ENCODE measurements around the gene ECT2L. TPM values are rescaled to one million over a fixed set of nuclear protein-coding genes. Genes with fewer than 3 reads are reported as not detected.

ECT2L gene
- polyA plus RNA-seq (2013, experiment 1 of 2): not detected
- polyA plus RNA-seq (2013, experiment 2 of 2): not detected

GRCh38 chr6:138795809-138796603 lies at the start of gene ECT2L:
Gene ECT2L (plus strand): TSS chr6:138796087. CDS start chr6:138813275, 17,188 bp downstream.
- Histone ChIP-seq H3K4me3 (ENCODE audit: low read length in 2 of 2) (peak within 1 kb of the TSS in 1 of 2 donors; percentile 71), H3K27ac (replicated peaks; ENCODE audit: low read length) (no peak within 1 kb of the TSS)
- no CpG with 5 or more reads among the region's 50 CpGs for WGBS, 2 donors (ENCODE audit: extremely low coverage in 2 of 2, insufficient read length in 2 of 2, insufficient replicate concordance in 1 of 2)

GRCh38 chr6:138752017-138752416 lies 43.9 kb upstream of the ECT2L start:
- Histone ChIP-seq H3K9ac (ENCODE audit: low read depth, low read length, poor library complexity) (no peak overlapping the region), H3K4ac (ENCODE audit: low read length) (no peak overlapping the region), H3K79me1 (ENCODE audit: low read depth, low read length) (no peaks in the 10 kb centered on the region), H3K4me2 (ENCODE audit: insufficient read depth, low read length, poor library complexity, severe bottlenecking) (no peak overlapping the region), H3K18ac (ENCODE audit: low read length) (no peak overlapping the region), H2AK5ac (ENCODE audit: low read depth, low read length) (no peak overlapping the region), H2BK12ac (ENCODE audit: low read length) (no peak overlapping the region), H3K4me1 (ENCODE audit: control insufficient read depth in 2 of 2, insufficient read depth in 1 of 2, low read depth in 1 of 2, low read length in 2 of 2) (no peaks in the 10 kb centered on the region), H3K27ac (replicated peaks; ENCODE audit: low read length) (no peak overlapping the region), H3K23ac (ENCODE audit: low read depth, low read length, poor library complexity) (no peak overlapping the region), H3K9me3 (replicated peaks in 1 of 2; ENCODE audit: control insufficient read depth in 2 of 2, insufficient read depth in 1 of 2, low read depth in 1 of 2, low read length in 2 of 2) (no peaks in the 10 kb centered on the region), H2BK5ac (ENCODE audit: low read length) (no peak overlapping the region), H3K14ac (ENCODE audit: low read length) (no peak overlapping the region), H3K4me3 (ENCODE audit: low read length in 2 of 2) (no peak overlapping the region), H4K8ac (ENCODE audit: low read depth, low read length) (no peak overlapping the region), H4K91ac (ENCODE audit: low read depth, low read length, poor library complexity) (no peak overlapping the region), H2BK15ac (ENCODE audit: low read length) (no peak overlapping the region), H3K27me3 (ENCODE audit: control insufficient read depth in 3 of 3, insufficient read depth in 3 of 3, low read depth in 1 of 3, low read length in 3 of 3) (no peaks in the 10 kb centered on the region), H3K36me3 (replicated peaks in 1 of 2; ENCODE audit: control insufficient read depth in 2 of 2, insufficient read depth in 2 of 2, low read length in 2 of 2) (no peaks in the 10 kb centered on the region), H2BK120ac (ENCODE audit: low read depth, low read length) (no peak overlapping the region), H2AFZ (ENCODE audit: low read length) (peak overlapping the region; percentile 28)
- WGBS, 2 donors (ENCODE audit: extremely low coverage in 2 of 2, insufficient read length in 2 of 2, insufficient replicate concordance in 1 of 2): no CpG with 5 or more reads among the region's 4 CpGs
- no peak for DNase-seq (ENCODE audit: low spot score)

More at GRCh38 chr6:138795809-138796603, at the start of gene ECT2L:
- Histone ChIP-seq H3K18ac (ENCODE audit: low read length) (peak within 1 kb of the TSS; percentile 90), H2BK5ac (ENCODE audit: low read length) (no peak within 1 kb of the TSS), H3K4ac (ENCODE audit: low read length) (no peak within 1 kb of the TSS), H3K4me2 (ENCODE audit: insufficient read depth, low read length, poor library complexity, severe bottlenecking) (peak within 1 kb of the TSS; percentile 72), H4K8ac (ENCODE audit: low read depth, low read length) (no peak within 1 kb of the TSS), H2AFZ (ENCODE audit: low read length) (no peak within 1 kb of the TSS), H3K79me1 (ENCODE audit: low read depth, low read length) (no peaks in the 10 kb centered on the region), H3K14ac (ENCODE audit: low read length) (no peak within 1 kb of the TSS), H2AK5ac (ENCODE audit: low read depth, low read length) (no peak within 1 kb of the TSS), H3K4me1 (ENCODE audit: control insufficient read depth in 2 of 2, insufficient read depth in 1 of 2, low read depth in 1 of 2, low read length in 2 of 2) (peaks cover 3 to 10% of the 10 kb centered on the region in 2 donors), H3K9ac (ENCODE audit: low read depth, low read length, poor library complexity) (no peak within 1 kb of the TSS), H2BK120ac (ENCODE audit: low read depth, low read length) (peak within 1 kb of the TSS; percentile 84), H3K36me3 (replicated peaks in 1 of 2; ENCODE audit: control insufficient read depth in 2 of 2, insufficient read depth in 2 of 2, low read length in 2 of 2) (no peaks in the 10 kb centered on the region), H2BK15ac (ENCODE audit: low read length) (peak within 1 kb of the TSS; percentile 52), H3K9me3 (replicated peaks in 1 of 2; ENCODE audit: control insufficient read depth in 2 of 2, insufficient read depth in 1 of 2, low read depth in 1 of 2, low read length in 2 of 2) (peaks cover 0 to 3% of the 10 kb centered on the region in 2 donors), H2BK12ac (ENCODE audit: low read length) (peak within 1 kb of the TSS; percentile 2), H4K91ac (ENCODE audit: low read depth, low read length, poor library complexity) (no peak within 1 kb of the TSS), H3K23ac (ENCODE audit: low read depth, low read length, poor library complexity) (peak within 1 kb of the TSS; percentile 59), H3K27me3 (ENCODE audit: control insufficient read depth in 3 of 3, insufficient read depth in 3 of 3, low read depth in 1 of 3, low read length in 3 of 3) (peaks cover 0 to 1% (median 0%) of the 10 kb centered on the region in 3 experiments)
- peak; percentile 38 for DNase-seq (ENCODE audit: low spot score)

GRCh38 chr6:138757136-138757535 lies 38.8 kb upstream of the ECT2L start:
- Histone ChIP-seq H2AFZ (ENCODE audit: low read length) (no peak overlapping the region), H3K4me1 (ENCODE audit: control insufficient read depth in 2 of 2, insufficient read depth in 1 of 2, low read depth in 1 of 2, low read length in 2 of 2) (no peaks in the 10 kb centered on the region), H2BK120ac (ENCODE audit: low read depth, low read length) (no peak overlapping the region)

GRCh38 chr6:138765896-138766655 lies 29.8 kb upstream of the ECT2L start:
- Histone ChIP-seq H4K91ac (ENCODE audit: low read depth, low read length, poor library complexity) (no peak overlapping the region), H3K9me3 (replicated peaks in 1 of 2; ENCODE audit: control insufficient read depth in 2 of 2, insufficient read depth in 1 of 2, low read depth in 1 of 2, low read length in 2 of 2) (no peaks in the 10 kb centered on the region), H3K4me2 (ENCODE audit: insufficient read depth, low read length, poor library complexity, severe bottlenecking) (no peak overlapping the region), H3K9ac (ENCODE audit: low read depth, low read length, poor library complexity) (no peak overlapping the region), H2BK12ac (ENCODE audit: low read length) (no peak overlapping the region), H2AK5ac (ENCODE audit: low read depth, low read length) (no peak overlapping the region), H3K23ac (ENCODE audit: low read depth, low read length, poor library complexity) (no peak overlapping the region), H2BK120ac (ENCODE audit: low read depth, low read length) (no peak overlapping the region), H3K36me3 (replicated peaks in 1 of 2; ENCODE audit: control insufficient read depth in 2 of 2, insufficient read depth in 2 of 2, low read length in 2 of 2) (no peaks in the 10 kb centered on the region), H3K27me3 (ENCODE audit: control insufficient read depth in 3 of 3, insufficient read depth in 3 of 3, low read depth in 1 of 3, low read length in 3 of 3) (no peaks in the 10 kb centered on the region), H3K18ac (ENCODE audit: low read length) (no peak overlapping the region), H3K4me3 (ENCODE audit: low read length in 2 of 2) (no peak overlapping the region), H2BK5ac (ENCODE audit: low read length) (no peak overlapping the region), H3K4me1 (ENCODE audit: control insufficient read depth in 2 of 2, insufficient read depth in 1 of 2, low read depth in 1 of 2, low read length in 2 of 2) (no peaks in the 10 kb centered on the region), H4K8ac (ENCODE audit: low read depth, low read length) (no peak overlapping the region), H3K14ac (ENCODE audit: low read length) (no peak overlapping the region), H3K27ac (replicated peaks; ENCODE audit: low read length) (no peak overlapping the region), H3K79me1 (ENCODE audit: low read depth, low read length) (no peaks in the 10 kb centered on the region), H2BK15ac (ENCODE audit: low read length) (no peak overlapping the region), H2AFZ (ENCODE audit: low read length) (no peak overlapping the region), H3K4ac (ENCODE audit: low read length) (no peak overlapping the region)
- WGBS, 2 donors (ENCODE audit: extremely low coverage in 2 of 2, insufficient read length in 2 of 2, insufficient replicate concordance in 1 of 2): no CpG with 5 or more reads among the region's 3 CpGs
- no peak for DNase-seq (ENCODE audit: low spot score)

More at GRCh38 chr6:138757136-138757535, 38.8 kb upstream of the ECT2L start:
- Histone ChIP-seq H3K79me1 (ENCODE audit: low read depth, low read length) (no peaks in the 10 kb centered on the region), H3K18ac (ENCODE audit: low read length) (no peak overlapping the region), H3K36me3 (replicated peaks in 1 of 2; ENCODE audit: control insufficient read depth in 2 of 2, insufficient read depth in 2 of 2, low read length in 2 of 2) (no peaks in the 10 kb centered on the region), H2AK5ac (ENCODE audit: low read depth, low read length) (no peak overlapping the region), H2BK5ac (ENCODE audit: low read length) (no peak overlapping the region), H3K14ac (ENCODE audit: low read length) (no peak overlapping the region), H2BK12ac (ENCODE audit: low read length) (no peak overlapping the region), H3K9me3 (replicated peaks in 1 of 2; ENCODE audit: control insufficient read depth in 2 of 2, insufficient read depth in 1 of 2, low read depth in 1 of 2, low read length in 2 of 2) (no peaks in the 10 kb centered on the region), H3K4ac (ENCODE audit: low read length) (no peak overlapping the region), H4K91ac (ENCODE audit: low read depth, low read length, poor library complexity) (no peak overlapping the region), H3K9ac (ENCODE audit: low read depth, low read length, poor library complexity) (no peak overlapping the region), H3K27me3 (ENCODE audit: control insufficient read depth in 3 of 3, insufficient read depth in 3 of 3, low read depth in 1 of 3, low read length in 3 of 3) (no peaks in the 10 kb centered on the region), H2BK15ac (ENCODE audit: low read length) (no peak overlapping the region), H4K8ac (ENCODE audit: low read depth, low read length) (no peak overlapping the region), H3K27ac (replicated peaks; ENCODE audit: low read length) (no peak overlapping the region), H3K23ac (ENCODE audit: low read depth, low read length, poor library complexity) (no peak overlapping the region), H3K4me2 (ENCODE audit: insufficient read depth, low read length, poor library complexity, severe bottlenecking) (no peak overlapping the region), H3K4me3 (ENCODE audit: low read length in 2 of 2) (no peak overlapping the region)
- no CpG with 5 or more reads among the region's 4 CpGs for WGBS, 2 donors (ENCODE audit: extremely low coverage in 2 of 2, insufficient read length in 2 of 2, insufficient replicate concordance in 1 of 2)
- DNase-seq (ENCODE audit: low spot score): no peak

Measured in neuronal stem cell (in vitro differentiated cells).